HL-60 (cell line): Measurements from ENCODE around the gene SEPTIN12.

Experiments
- POLR2AphosphoS5 ChIP-seq: IDR thresholded peaks from 2 replicates; pipeline ENCODE4 v1.6.1; 2012; ENCODE audit warnings: low read depth
- TF ChIP-seq, protein P1 (sequence below): IDR thresholded peaks from one replicate; pipeline ENCODE4 v1.5.1; 2011; ENCODE audit warnings: low read length, control low read depth, inconsistent platforms; ENCODE audit not compliant: insufficient read depth
- TF ChIP-seq, protein P2 (sequence below): IDR thresholded peaks from 2 replicates; pipeline ENCODE4 v1.6.1; 2012; ENCODE audit warnings: low read depth; ENCODE audit not compliant: insufficient replicate concordance

DNA sequence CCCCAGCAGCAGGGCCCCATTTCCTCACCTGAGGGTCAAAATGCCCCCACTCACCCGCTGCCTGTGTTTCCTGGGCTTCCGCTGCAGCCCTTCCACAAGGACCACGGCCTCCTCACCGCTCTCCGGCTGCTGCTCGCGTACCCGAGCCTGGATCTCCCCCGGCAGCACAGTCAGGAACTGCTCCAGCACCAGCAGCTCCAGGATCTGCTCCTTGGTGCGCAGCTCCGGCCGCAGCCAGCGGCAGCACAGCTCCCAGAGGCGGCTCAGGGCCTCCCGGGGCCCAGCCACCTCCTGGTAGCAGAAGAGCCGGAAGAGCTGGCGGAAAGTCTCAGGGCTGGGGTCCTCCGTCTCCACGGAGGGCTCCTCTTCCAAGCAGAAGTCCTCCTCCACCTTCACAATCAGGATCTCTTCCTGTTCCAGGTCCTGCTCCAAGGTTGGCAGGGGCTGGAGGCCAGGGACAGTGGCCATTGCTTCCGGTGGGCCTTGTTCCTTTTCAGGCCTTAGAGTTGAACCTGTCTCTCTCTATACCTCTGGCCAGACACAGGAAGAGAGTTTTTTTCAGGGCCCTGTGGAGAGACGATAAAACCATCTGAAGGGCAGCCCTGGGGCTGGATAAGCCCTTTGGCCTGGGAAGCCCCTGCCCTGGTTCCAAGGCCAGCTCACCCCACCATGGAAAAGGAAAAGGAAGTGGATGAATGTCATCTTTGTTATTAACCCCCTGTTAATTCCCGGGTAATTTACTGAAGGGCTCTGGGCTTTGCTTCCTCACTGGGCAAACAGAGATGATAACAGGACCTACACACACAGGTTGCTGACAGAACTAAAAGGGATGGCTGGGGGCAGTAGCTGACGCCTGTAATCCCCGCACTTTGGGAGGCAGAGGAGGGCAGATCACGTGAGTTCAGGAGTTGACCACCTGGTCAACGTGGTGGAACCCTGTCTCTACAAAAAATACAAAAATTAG lies 22.4 kb downstream of the SEPTIN12 start:
- TF ChIP-seq, protein P1, sequence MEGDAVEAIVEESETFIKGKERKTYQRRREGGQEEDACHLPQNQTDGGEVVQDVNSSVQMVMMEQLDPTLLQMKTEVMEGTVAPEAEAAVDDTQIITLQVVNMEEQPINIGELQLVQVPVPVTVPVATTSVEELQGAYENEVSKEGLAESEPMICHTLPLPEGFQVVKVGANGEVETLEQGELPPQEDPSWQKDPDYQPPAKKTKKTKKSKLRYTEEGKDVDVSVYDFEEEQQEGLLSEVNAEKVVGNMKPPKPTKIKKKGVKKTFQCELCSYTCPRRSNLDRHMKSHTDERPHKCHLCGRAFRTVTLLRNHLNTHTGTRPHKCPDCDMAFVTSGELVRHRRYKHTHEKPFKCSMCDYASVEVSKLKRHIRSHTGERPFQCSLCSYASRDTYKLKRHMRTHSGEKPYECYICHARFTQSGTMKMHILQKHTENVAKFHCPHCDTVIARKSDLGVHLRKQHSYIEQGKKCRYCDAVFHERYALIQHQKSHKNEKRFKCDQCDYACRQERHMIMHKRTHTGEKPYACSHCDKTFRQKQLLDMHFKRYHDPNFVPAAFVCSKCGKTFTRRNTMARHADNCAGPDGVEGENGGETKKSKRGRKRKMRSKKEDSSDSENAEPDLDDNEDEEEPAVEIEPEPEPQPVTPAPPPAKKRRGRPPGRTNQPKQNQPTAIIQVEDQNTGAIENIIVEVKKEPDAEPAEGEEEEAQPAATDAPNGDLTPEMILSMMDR: no peak
- no peak for TF ChIP-seq POLR2AphosphoS5
- TF ChIP-seq, protein P2, sequence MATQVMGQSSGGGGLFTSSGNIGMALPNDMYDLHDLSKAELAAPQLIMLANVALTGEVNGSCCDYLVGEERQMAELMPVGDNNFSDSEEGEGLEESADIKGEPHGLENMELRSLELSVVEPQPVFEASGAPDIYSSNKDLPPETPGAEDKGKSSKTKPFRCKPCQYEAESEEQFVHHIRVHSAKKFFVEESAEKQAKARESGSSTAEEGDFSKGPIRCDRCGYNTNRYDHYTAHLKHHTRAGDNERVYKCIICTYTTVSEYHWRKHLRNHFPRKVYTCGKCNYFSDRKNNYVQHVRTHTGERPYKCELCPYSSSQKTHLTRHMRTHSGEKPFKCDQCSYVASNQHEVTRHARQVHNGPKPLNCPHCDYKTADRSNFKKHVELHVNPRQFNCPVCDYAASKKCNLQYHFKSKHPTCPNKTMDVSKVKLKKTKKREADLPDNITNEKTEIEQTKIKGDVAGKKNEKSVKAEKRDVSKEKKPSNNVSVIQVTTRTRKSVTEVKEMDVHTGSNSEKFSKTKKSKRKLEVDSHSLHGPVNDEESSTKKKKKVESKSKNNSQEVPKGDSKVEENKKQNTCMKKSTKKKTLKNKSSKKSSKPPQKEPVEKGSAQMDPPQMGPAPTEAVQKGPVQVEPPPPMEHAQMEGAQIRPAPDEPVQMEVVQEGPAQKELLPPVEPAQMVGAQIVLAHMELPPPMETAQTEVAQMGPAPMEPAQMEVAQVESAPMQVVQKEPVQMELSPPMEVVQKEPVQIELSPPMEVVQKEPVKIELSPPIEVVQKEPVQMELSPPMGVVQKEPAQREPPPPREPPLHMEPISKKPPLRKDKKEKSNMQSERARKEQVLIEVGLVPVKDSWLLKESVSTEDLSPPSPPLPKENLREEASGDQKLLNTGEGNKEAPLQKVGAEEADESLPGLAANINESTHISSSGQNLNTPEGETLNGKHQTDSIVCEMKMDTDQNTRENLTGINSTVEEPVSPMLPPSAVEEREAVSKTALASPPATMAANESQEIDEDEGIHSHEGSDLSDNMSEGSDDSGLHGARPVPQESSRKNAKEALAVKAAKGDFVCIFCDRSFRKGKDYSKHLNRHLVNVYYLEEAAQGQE: no peak
